GM12875 (cell line): ENCODE data around the gene RPS6KA2.
"Not testable (repeated sequence)": the region's sequence is repeated elsewhere in the genome, so short reads cannot be mapped to it uniquely, and the experiment has no call there.

Experiments
- H3K4me3 ChIP-seq: one replicate; pipeline ENCODE4 v1.5.1; 2011; ENCODE audit warnings: low read depth, low read length, control low read depth
- TF ChIP-seq, protein P1 (sequence below): IDR thresholded peaks from 2 replicates; pipeline ENCODE4 v1.5.1; 2011; ENCODE audit warnings: low read depth, mild to moderate bottlenecking, control low read depth, inconsistent platforms, low read length, moderate library complexity, borderline replicate concordance; ENCODE audit not compliant: insufficient read depth

The RPS6KA2 gene

DNA sequence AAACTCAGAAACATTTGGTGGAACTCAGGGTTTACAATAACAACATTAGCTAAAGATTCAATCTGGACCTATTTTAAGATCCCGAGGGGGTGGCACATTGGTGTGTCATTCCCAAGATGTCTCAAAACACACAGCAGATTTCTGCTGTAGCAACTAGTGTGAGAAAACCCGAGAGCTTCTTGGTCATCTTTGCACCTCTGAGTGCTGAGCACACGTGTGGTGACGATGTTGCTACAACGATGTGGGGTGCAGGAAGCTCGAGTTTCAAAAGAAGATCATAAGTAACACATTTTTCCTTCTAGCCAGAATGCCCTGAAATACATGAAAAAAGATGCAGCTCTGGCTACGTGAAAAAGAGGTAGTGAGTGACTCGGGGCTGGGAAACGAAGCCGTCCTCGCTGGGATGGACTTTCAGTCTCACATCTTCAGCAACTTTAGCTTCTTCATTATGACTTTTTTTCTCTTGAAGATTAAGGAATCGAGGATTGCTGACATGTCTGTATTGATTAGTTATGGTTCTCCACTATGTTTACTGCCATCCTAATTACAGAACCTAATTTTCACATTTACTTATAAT is 42.1 kb downstream of the RPS6KA2 start:
- no peak overlapping the region for H3K4me3 ChIP-seq
- TF ChIP-seq, protein P1, sequence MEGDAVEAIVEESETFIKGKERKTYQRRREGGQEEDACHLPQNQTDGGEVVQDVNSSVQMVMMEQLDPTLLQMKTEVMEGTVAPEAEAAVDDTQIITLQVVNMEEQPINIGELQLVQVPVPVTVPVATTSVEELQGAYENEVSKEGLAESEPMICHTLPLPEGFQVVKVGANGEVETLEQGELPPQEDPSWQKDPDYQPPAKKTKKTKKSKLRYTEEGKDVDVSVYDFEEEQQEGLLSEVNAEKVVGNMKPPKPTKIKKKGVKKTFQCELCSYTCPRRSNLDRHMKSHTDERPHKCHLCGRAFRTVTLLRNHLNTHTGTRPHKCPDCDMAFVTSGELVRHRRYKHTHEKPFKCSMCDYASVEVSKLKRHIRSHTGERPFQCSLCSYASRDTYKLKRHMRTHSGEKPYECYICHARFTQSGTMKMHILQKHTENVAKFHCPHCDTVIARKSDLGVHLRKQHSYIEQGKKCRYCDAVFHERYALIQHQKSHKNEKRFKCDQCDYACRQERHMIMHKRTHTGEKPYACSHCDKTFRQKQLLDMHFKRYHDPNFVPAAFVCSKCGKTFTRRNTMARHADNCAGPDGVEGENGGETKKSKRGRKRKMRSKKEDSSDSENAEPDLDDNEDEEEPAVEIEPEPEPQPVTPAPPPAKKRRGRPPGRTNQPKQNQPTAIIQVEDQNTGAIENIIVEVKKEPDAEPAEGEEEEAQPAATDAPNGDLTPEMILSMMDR, result no peak

DNA sequence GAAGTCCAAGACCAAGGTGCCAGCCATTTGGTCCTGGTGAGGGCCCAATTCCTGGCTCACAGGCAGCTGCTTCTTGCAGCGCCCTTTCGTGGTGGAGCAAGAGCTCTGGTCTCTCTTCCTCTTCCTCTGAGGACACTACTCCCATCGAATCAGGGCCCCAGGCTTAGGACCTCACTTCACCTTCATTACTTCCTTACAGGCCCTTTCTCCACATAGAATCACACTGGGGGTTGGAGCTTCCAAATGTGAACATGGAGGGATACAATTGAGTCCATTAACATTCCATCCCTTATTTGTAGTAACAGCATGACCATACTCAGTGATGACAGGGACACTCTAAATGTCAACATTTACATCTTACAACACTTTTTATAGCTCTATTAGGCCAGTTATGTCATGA is 42.9 kb downstream of the RPS6KA2 start:
- TF ChIP-seq, protein P1, result no peak
- H3K4me3 ChIP-seq, result no peak overlapping the region

DNA sequence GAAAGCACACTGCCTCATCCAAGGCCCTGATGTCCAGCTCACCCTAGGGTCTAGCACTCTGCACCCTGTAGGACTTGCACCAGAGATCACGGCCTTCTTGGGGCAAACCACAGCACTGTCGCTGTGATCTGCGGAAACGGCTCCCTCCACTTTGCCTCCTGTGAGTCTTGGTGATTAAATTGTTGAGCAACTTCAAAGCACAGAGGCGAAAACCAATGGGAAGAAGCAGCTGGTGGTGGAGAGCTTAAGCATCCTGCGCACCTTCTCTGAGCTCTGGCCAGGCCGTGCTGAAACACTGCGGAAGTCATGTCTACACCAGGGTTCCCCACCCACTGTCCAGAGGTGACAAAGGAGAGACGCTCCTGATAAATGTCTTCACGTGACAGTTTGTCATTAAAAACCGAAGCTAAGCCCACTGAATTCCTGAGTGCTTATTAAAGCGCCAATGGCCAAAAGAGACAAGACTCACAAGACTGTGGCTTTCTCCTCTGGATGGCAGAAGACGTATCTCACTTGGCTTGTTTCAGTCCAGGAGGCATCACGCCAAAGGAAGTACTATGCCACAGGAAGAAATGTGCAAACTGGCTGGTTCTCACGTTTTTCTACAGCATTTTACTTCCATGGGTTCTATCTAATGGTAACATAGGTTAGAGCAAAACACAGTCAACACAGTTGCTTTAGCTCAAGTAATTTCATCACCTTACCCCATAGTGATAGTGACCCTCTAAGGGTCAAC is 43.7 kb downstream of the RPS6KA2 start:
- TF ChIP-seq, protein P1, result no peak
- no peak overlapping the region for H3K4me3 ChIP-seq

DNA sequence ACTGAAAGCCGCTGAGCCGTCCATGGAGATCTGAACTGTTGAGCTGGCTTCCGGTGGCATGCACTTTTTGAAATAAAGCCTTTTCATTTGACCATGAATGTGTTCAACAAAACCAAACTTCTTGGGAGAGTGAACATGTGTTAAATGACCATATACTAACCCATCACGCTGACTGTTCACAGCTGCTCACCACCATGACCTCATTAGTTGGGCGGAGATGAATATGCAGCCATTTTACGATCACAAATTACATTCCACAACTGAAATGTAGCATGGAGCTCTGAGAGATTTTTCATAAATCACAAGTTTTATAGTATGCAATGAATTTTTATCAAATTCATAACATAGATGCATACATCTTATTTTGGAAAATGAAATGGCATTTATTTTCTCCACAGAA is 44.8 kb downstream of the RPS6KA2 start:
- TF ChIP-seq, protein P1, result no peak
- H3K4me3 ChIP-seq, result no peak overlapping the region

DNA sequence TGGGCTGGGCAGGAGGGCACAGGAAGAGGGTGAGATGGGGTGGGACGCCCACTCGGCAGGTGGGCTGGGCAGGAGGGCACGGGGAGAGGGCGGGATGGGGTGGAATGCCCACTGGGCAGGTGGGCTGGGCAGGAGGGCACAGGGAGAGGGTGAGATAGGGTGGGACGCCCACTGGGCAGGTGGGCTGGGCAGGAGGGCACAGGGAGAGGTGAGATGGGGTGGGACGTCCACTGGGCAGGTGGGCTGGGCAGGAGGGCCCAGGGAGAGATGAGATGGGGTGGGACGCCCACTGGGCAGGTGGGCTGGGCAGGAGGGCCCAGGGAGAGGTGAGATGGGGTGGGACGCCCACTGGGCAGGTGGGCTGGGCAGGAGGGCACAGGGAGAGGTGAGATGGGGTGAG is 45.2 kb downstream of the RPS6KA2 start:
- H3K4me3 ChIP-seq, result not testable (repeated sequence)

DNA sequence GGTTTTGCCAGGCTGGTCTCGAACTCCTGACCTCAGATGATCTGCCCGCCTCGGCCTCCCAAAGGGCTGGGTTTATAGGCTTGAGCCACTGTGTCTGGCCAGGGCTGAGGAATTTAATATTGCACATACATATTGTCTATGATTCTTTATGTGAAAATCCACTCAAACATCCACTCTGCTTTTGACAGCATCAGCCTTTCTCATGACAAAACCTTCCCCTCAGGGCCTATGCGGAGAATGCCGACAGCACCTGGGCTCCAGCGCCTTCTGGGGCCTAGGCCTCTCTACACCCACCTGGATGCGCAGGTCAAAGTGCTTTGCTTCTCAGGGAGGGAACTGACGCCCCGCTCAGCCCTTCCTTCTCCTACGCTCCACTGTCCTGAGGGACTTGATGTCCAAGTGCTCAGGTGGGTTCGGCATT is 46.0 kb downstream of the RPS6KA2 start:
- TF ChIP-seq, protein P1, result no peak
- no peak overlapping the region for H3K4me3 ChIP-seq

DNA sequence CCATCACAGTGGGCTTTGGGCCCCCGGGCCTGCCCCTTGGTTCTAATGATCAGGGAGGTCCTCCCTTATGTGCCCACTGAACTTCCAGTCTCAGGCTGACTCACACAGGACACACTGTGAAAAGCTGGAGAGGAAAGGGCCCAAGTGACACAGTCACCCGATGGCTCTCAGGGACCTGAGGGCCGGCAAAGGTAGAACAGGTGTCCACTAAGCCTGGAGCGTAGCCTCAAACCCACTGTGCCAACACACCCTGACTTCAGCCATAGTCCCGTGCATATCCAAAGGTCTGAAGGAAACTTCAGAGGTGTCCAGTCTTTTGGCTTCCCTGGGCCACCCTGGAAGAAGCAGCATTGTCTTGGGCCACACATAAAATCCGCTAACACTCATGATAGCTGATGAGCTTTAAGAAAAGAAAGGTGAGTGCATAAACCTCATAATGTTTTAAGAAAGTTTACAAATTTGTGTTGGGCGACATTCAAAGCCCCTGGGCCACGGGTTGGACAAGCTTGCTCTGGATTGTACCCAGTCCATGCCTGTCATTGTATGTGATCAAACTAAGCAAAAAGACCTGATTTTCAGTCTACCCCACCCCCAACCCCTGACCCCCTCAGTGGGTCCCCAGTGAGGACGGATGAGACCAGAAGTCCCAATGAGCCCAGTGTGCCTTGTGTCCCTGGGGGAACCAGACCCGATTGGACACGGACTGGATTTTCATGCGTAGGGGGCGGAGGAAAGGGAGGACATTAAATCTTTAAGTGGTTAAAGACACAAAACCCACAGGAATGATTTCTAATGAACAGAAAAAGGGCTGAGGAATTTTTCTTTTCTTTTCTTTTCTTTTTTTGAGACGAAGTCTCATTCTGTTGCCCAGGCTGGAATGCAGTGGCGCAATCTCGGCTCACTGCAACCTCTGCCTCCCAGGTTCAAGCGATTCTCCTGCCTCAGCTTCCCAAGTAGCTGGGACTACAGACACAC is 46.7 kb downstream of the RPS6KA2 start:
- H3K4me3 ChIP-seq, result no peak overlapping the region
- TF ChIP-seq, protein P1, result no peak
